ENCODE measurements around the gene ZNF385B.

- no peak for TF ChIP-seq EZH2 (IDR thresholded peaks at IDR 0.05)
- no peak for TF ChIP-seq EZH2phosphoT487 (IDR thresholded peaks at IDR 0.05)
These were observed 248.1 kb downstream of the ZNF385B start for GRCh38 chr2:179613299-179613651.

All from neural progenitor cell (in vitro differentiated cells).